HG03457 (cell line): ENCODE data around the gene SARM1.

ENCODE experiments used
- ATAC-seq: cut with Tn5 transposase; IDR thresholded peaks from one replicate; pipeline ENCODE4 v1.9.1; 2021; ENCODE audit warnings: moderate number of reproducible peaks; ENCODE audit not compliant: unreplicated experiment

SARM1 gene

DNA sequence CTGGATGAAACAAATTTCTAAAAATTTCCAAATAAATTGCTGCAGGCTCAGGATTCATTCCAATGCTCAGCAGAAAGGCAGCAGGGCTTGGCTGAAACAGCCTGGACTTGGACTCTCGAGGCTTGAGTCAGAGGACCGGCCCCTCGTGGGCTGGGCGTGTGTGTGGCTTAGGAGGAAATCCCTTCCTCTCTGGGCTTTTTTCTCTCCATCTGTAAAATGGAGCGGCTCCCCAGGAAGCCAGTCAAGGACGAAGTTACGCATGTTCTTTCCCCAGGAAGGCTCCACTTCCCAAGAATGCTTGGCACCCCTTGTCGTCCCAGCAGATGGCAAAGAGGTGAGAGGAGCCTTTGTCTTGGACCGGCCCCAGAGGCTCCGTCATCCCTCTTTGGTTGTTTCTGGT, 21.0 kb downstream of the SARM1 start:
- no peak for ATAC-seq

DNA sequence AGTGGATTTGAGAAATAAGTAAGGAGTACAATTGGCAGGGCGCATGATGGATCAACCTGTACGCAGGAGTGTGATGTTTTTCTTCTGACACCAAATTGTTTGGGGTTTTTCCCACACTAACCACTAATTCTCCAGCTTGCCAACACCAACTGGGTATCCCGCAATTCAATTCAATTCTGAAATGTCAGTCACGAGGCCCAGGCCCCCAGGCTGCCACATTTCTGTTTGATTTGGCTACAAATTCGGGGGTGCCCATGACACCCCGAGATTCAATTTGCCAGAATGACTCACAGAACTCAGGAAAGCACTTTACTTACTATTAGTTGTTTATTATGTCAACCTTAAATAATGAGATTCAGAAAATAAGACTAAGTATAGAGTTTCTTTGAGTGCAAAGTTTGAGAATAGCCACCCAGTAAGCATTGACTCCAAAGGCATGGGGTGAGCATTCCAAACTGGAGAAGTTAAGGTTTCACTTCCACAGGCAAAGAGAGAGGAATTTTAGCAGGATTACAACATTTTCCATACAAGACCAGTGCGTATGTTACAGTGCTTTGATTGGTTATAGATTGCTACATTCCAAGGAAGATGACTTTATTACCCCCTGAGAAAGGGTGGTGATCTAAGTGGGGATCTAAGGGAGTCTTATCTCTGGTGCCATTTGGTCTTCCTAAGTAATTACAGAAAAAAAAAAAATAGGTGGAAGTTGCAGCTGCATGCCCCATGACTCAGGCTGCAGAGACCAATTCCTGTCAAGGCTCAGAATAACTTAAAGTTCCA, 23.0 kb downstream of the SARM1 start:
- no peak for ATAC-seq

DNA sequence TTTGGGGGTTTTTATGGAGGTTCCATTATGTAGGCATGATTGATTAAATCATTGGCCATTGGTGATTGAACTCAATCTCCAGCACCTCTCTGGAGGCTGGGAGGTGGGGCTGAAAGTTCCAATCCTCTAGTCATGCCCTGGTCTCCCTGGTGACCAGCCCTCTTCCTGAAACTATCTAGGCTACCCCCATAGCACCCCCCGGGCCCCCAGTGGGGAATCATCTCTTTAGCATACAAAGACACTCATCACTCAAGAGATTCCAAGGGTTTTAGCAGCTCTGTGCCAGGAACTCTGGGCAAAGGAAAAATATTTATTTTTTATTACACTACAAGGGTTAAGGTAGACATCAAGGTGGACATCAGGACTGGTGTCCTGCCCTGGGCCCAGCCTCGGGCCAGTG, 23.9 kb downstream of the SARM1 start:
- ATAC-seq = no peak

DNA sequence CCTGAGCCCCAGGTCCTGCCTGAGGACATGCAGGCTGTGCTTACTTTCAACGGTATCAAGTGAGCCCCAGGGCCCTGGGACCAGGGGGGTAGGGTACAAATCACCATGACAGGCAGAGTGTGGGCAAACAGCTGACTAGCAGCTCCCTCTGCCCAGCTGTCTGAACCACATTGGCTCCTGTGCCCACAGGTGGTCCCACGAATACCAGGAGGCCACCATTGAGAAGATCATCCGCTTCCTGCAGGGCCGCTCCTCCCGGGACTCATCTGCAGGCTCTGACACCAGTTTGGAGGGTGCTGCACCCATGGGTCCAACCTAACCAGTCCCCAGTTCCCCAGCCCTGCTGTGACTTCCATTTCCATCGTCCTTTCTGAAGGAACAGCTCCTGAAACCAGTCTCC, 24.5 kb downstream of the SARM1 start:
- no peak for ATAC-seq

DNA sequence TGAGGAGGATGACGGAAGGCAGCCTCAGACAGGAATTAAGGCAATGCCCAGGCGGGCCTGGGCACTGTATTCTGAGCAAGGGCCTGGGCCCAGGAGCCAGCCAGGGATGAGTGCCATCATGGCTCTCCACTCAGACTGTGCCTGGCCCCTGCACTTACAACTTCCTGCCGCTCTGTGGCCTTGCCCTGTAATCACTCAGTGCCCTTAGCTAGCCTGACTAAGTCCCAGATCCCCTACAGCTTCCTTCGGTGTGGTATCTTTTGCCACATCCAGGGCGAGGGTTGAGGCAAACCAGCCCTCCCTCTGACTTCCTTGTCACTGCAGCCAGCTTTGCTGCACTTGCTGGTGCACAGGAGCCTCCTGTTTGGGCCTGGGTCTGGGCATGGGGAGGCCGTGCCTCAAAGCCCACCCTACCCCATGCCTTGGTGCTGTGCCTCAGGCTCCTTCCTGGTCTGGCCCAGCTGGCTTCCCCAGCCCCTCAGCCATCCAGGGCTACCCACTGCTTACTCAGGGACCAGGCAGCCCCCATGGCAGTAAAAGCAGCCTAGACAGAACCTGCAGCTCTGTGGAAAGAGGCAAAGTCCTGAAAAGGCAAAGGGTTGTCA, 25.2 kb downstream of the SARM1 start:
- ATAC-seq = no peak

DNA sequence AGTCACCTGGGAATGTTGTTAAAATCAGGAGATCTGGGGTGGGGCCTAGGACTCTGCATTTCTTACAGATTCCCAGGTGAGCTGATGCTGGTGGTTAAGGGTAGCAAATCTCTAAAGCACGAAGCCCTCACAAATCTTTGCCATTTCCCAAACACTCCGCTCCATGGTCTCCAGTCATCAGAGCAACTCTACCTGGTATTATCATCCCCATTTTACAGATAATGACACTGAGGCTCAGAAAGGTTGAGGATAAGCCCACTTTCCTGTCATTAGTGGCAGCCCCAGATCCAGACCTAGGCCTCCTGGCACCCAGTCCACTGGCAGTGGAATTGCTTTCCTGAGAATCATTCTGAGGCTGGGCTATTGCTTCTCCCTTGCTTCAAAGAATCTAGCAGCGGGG, 25.8 kb downstream of the SARM1 start:
- ATAC-seq = no peak

DNA sequence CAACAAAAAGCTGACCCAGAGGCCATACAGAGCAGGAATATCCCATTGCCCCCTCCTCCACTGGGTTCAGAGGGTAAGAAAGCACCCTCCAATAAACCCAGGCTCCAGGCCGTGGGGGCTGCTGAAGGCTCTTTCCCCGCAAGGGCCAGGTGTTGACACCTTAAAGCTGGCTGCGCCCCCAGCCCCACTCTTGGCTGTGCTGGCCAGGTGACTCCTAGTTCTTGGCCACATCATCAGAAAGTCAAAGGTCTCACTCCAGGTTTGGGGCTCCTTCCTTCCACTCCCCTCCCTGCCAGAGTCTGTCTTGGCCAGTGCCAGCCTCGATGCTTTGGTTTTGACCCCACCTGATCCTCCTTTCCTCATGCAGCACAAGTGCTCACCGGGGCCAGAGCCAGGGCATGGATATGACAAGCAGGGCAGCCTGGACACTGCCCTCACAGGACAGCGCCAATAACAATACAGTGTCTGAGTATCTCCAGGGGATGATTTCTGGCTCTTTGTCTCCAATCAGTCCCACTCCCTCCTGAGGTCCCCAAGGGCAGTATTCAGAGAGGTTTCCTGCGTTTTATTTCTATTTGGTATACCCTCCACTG, 26.3 kb downstream of the SARM1 start:
- no peak for ATAC-seq

DNA sequence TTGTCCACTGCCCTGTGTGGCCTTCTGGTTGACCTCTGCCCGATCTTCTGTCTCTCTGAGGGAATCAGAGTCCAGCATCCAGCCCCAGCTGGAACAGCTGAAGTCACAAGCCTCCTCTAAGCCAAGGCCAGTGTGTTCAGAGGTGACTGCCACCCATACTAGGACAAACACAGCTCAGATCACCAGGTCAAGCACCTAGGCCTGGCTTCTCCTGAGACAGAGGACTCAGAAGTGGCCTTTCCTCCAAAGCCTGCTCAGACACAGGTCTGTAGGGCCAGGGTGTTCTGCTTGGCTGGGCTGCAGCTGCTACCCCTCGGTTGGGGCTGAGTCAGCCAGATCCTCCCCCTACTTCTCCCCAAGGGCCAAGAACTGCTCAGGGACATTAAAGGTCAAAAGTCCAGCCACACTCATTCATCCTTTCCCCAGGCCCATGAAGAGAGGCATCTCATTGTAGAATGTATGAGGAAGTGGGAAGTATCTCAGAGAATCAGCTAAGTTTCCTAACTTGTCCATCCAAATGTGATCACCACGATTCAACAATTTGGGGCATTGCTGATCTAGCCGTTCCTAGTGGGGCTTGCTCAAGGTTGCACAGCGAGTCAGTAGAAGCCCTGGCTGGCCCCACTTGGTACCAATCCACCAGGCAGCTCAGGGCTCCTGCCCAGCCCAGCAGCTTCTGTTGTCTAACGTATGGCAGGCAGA, 26.9 kb downstream of the SARM1 start:
- no peak for ATAC-seq

DNA sequence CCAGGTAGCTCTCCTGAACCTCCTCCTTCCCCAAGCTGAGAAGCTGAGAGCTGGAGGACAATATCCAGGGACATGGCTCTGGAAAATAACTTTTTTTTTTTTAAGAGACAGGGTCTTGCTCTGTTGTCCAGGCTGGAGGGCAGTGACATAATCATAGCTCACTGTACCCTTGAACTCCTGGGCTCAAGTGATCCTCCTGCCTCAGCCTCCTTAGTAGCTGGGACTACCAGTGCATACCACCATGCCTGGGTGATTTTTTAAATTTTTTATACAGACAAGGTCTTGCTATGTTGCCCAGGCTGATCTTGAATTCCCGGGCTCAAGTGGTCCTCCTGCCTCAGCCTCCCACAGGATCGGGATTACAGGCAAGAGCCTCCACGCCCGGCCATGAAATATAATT, 28.3 kb downstream of the SARM1 start:
- ATAC-seq = no peak

DNA sequence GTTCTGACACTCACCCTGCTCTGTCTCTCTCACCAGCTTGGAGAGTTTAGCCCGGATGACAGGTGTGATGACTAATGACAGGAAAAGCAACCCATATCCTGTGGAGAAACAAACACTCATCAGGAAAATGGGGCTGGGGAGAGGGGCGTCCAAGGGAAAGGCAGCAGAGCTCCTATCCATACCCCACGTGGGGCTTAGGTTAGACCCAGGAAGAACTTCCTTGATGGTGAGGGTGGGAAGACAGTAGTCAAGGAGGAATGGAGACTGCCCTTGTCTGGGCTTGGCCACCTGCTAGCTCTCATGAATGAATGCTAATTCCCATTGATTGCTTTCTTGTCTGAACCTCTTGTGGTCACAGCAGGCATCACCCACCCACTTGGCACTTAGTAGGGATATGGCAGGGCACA, 30.7 kb downstream of the SARM1 start:
- ATAC-seq = no peak

DNA sequence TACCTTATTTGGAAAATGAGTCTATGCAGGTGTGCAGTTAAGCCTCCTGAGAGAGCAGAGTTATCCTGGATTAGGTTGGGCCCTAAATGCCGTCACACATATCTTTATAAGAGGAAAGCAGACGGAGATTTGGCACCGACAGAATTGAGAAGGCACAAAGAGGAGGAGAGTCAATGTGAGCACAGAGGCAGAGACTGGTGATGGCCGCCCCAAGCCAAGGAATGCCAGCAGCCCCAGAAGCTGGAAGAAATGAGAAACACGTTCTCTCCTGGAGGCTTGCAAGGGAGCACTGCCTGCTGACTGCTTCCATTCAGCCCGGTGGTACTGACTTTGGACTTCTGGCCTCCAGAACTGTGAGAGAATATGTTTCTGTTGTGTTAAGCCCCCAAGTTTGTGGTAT, 31.4 kb downstream of the SARM1 start:
- no peak for ATAC-seq

DNA sequence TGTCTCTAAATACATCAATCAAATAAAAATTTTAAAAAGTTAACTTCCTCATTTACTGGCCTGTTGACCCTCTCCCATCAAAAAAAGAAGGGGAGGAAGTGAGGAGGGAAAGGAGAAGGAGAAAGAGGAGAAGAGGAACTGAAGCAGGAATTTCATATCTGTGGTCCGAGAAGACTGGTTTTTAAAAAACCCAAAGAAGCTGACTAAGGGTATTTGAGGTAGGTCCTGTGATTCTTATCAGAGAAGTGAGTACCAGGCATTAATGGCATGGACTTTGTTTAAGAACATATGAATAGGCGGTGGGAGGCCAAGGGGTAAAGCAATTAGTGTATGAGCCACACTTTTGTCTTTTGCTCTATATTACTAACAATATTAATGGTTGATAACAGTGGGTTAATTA, 32.5 kb downstream of the SARM1 start:
- no peak for ATAC-seq

DNA sequence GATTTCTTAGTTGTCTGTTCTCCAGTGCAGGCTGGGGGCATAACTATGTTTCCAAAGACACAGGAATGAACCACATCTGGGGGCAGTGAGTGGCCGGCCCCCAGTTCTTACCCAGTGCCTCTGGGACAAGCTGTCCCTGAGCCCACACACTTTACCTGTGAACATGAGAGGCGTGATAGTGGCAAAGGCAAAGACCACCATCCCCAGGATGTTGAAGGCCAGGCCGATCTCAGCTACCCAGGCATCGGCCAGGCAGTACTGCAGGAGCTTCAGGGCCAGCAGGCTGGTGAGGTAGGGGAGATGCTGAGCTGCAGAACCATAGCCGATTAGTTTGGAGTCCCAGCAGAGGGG, 32.9 kb downstream of the SARM1 start:
- no peak for ATAC-seq

DNA sequence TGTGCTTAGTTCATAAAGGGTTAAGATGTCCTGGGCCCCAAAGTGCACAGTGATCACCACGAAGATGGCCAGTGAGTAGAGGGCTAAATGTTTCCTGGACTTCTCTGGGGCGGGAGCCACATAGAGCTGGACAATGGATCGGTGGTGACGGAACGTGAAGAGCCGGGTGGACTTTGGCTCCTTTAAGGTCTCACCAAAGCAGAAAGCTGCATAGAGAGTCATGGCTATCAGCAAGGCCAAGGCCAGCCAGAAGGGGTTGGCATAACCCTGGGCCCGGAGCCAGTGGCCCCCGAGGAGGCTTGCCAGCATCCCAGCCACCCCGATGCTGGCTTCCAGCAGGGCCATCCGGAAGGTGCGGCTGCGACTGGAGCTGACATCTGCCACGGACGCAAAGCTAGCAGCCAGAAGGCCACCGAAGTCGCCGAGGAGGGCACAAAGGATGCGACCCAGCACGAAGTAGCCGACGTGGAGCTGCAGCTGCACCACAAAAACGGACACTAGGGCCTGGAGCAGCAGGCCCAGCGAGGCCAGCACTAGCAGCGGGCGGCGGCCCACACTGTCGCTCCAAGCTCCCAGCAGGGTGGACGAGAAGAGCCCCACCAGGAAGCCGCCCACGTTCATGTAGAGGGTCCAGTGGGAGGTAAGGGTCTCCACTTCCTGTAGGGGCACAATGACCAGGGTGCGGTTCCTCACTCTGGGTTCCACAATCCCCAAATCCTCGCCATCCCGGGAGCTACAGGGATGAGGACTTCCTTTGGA, 33.5 kb downstream of the SARM1 start:
- ATAC-seq = no peak

DNA sequence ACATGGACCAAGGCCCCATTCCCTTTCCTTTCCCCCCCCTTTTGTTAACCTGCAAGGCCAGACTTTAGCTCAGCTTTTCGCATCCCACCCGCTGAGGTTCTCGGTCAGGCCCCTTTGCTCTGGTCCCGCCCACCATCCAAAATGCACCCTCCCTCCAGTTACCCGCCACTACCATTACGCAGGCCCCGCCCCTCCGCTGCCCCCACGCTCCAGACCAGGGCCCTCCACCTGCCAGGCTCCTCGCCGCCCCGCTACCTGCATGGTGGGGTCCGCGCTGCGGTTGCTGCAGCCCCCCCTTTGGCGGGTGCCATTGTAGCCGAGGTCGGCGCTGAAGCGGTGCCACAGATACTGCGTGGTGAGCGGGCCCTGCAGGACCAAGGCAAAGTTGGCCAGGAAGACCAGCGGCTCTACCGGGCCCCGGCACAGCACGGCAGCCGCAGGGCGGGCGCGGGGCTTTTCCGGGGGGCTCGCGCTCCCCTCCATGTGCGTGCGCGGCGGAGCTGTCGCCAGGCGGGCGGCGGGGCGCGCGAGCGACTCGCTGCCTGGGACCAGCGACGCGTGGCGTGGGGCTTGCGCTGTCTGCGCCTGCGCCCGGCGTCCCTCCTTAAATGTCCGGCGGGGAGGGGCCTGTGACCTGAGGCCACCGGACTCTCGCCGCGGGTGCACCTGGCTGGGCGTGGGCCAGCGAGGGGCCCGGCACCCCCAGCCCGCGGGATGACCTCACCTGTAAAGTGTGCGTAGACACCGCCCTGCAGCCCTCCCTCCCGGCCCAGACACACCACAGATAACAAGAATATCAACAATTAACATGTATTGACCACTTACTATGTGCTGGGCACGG, 34.4 kb downstream of the SARM1 start, which contains the start of gene SLC46A1:
TSS of gene SLC46A1 (minus strand) at position 581 of the 841 bp plus-strand sequence. CDS start at position 483, 98 bp downstream.
- no peak for ATAC-seq

DNA sequence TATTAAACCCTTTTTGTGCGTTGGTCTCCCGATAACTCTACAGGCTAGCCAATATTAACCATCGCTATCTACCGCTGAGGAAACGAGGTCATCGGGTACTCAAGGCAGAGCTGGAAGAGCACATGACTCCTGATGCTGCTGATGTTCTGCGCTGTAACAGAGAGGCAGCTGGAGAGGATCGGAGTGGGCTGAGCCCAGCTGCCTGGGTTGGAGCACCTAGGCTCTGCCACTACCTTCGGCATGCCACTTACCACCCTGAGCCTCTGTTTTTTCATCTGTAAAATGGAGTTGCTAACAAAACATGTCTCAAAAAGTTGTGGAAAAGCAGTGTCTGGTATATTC, 35.0 kb downstream of the SARM1 start:
- no peak for ATAC-seq

DNA sequence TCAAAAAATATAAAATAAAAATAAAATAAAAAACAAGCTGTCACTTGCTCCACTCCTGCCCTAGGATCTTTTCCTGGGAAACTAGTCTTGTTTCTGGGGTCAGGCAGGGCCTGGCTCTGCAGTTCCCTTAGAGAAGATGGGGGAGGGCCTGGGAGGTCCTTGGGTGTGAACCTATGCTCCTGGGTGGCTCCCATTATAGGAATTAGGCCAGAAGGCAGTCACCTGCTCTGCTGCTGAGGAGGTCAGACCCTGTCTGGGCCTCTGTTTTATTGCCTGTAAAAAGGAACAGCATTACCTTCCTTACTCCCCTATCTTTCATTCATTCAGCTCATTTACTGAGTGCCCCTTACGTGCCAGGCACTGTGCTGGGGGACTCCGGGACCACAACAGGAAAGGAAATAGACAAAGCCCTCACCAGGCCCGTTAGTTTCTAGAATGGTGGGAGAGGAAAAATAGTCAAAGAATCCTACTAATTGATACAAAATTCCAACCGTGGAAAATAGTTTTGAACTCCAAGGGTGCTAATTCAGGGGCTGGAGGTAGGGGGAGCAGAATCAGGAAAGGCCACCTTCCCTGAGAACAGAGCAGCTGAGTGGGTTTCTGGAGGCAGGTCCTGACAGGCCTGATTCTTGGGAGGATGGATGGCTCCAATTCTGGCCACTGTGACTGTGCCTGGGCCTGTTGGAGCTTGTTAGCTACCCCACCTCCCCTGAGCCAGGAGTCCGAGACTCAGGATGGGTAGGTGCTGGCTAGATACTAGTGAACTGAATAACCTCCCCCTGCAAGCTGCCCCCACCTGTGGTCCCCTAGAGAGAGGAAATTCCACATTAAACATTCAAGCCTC, 35.9 kb downstream of the SARM1 start:
- ATAC-seq = no peak

DNA sequence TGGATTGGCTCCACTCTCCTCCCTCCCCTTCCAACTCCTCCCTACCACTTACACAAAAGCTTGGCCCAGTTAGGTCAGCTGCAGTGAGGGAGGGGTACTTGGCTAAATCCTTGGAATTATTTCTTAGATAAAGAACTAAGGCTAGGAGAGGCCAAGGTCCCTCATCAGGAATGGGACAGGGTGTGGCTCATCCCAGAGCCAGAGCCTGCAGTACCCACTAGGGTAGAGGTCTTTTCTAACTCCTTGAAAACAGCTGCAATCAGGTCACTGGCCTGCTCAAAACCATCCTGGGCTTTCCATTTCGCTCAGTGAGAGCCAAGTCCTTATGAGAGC, 36.4 kb downstream of the SARM1 start:
- no peak for ATAC-seq

DNA sequence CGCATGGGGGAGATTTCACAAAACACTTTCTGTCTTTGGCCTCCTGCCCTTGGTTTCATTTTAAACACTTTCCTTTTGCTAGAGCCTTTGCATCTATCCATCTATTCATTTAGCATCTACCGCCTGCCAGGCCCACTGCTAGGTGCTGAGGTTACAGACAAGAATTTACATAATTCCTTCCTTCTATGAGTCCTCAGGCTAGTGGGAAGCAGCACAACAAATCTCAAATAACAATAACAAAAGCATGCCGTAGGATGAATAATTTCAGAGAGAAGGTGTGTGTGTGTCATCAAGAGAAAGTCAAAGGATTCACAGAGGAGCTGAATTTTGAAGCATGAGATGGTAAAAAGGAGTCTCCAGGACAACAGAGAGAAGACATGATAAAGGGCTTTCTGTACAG, 40.6 kb downstream of the SARM1 start:
- no peak for ATAC-seq

DNA sequence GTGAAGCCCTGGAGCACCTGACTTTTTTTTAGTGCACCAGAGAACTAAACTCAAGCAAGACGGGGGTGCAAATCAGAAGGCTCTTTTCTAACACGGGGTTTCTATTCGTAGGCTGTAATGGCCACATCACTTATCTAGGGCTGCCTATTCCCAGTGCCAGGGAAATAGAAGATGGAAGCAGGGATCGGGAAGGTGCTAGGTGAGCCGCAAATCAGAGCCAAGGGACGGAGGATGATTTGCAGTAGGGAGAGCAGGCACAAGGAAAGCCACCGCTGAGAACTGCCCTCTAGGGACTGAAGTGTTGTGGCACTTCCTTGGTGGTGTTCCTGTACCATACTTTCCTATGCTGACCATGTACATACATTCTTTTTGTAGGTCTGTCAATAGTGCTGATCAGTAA, 42.3 kb downstream of the SARM1 start:
- no peak for ATAC-seq
